ENCODE results near the gene DAB2IP. TPM values are rescaled to one million over a fixed set of nuclear protein-coding genes. Genes with fewer than 3 reads are reported as not detected.

DAB2IP gene
- total RNA-seq, 1 donor from 2014 or later, result 38.0 TPM

GRCh38 chr9:121797081-121797480, 145.6 kb downstream of the DAB2IP start:
- no peaks in the 10 kb centered on the region for H3K36me3 ChIP-seq (ENCODE audit: control insufficient read depth, insufficient read depth, low read length)
- no peak for TF ChIP-seq CTCF (IDR thresholded peaks at IDR 0.05; ENCODE audit: insufficient read depth, low read length, poor library complexity, severe bottlenecking)
- H3K4me3 ChIP-seq (ENCODE audit: low read depth, low read length), result no peak overlapping the region
- no peak for DNase-seq (ENCODE audit: low read depth)
- H3K27me3 ChIP-seq (ENCODE audit: control insufficient read depth, insufficient read depth, low read length), result peaks cover 2% of the 10 kb centered on the region

DNA sequence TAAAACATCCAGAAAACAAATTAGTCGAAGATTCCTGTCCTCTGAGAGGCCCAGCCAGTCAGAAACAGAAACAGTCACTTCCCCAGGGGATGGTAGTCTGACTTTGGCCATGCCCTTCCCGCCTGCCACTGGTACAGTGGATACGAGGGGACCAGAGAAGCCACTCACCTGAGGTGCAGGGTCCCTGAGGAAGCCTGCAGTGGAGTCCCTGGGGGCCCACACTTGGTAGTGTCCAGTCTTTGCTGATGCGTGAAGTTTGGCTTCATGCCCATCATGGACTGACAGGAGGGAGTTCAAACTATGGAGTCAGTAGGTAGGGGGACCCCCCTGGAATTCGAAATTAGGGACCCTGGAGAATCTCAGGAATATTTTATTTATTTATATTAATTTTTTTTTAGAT, 147.5 kb downstream of the DAB2IP start:
- Histone ChIP-seq H3K36me3 (ENCODE audit: control insufficient read depth, insufficient read depth, low read length) (no peaks in the 10 kb centered on the region), H3K27me3 (ENCODE audit: control insufficient read depth, insufficient read depth, low read length) (peaks cover 5% of the 10 kb centered on the region), H3K4me3 (ENCODE audit: low read depth, low read length) (no peak overlapping the region)
- no peak for DNase-seq (ENCODE audit: low read depth)
- no peak for TF ChIP-seq CTCF (IDR thresholded peaks at IDR 0.05; ENCODE audit: insufficient read depth, low read length, poor library complexity, severe bottlenecking)

DNA sequence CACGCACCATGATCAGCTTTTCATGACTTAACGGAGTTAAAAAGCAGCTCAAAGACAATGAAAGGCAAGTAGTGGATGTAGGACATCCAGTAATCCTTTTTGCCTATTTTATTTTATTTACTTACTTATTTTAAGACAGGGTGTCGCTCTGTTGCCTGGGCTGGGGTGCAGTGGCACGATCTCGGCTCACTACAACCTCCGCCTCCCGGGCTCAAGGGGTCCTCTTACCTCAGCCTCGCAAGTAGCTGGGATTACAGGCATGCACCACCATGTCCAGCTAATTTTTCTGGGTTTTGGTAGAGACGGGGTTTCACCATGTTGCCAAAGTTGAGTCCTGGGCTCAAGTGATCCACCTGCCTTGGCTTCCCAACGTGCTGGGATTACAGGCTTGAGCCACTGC, 148.9 kb downstream of the DAB2IP start:
- DNase-seq (ENCODE audit: low read depth), result no peak
- Histone ChIP-seq H3K27me3 (ENCODE audit: control insufficient read depth, insufficient read depth, low read length) (peaks cover 5% of the 10 kb centered on the region), H3K4me3 (ENCODE audit: low read depth, low read length) (no peak overlapping the region), H3K36me3 (ENCODE audit: control insufficient read depth, insufficient read depth, low read length) (no peaks in the 10 kb centered on the region)
- no peak for TF ChIP-seq CTCF (IDR thresholded peaks at IDR 0.05; ENCODE audit: insufficient read depth, low read length, poor library complexity, severe bottlenecking)

DNA sequence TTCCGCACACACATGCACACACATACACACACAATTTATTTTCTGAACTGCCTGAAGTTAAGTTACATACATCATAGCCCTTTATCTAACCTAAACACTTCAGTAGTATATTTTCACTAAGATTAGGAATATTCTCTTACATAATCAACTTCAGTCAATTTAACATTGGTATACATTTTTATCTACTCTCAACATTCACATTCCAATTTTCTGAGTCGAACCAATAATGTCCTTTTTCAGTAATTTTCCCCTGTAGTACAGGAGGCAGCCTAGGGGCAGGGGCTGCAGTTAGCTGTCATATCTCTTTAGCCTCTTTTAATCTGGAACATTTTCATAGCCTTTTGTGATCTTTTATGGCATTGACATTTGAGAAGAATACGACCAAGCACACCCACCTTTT, 150.1 kb downstream of the DAB2IP start:
- DNase-seq (ENCODE audit: low read depth), result no peak
- no peaks in the 10 kb centered on the region for H3K36me3 ChIP-seq (ENCODE audit: control insufficient read depth, insufficient read depth, low read length)
- H3K27me3 ChIP-seq (ENCODE audit: control insufficient read depth, insufficient read depth, low read length), result peaks cover 5% of the 10 kb centered on the region
- H3K4me3 ChIP-seq (ENCODE audit: low read depth, low read length), result no peak overlapping the region
- no peak for TF ChIP-seq CTCF (IDR thresholded peaks at IDR 0.05; ENCODE audit: insufficient read depth, low read length, poor library complexity, severe bottlenecking)

- H3K4me3 ChIP-seq (ENCODE audit: low read depth, low read length), result no peak overlapping the region
- no peak for TF ChIP-seq CTCF (IDR thresholded peaks at IDR 0.05; ENCODE audit: insufficient read depth, low read length, poor library complexity, severe bottlenecking)
- DNase-seq (ENCODE audit: low read depth), result no peak
- peaks cover 9% of the 10 kb centered on the region for H3K27me3 ChIP-seq (ENCODE audit: control insufficient read depth, insufficient read depth, low read length)
- H3K36me3 ChIP-seq (ENCODE audit: control insufficient read depth, insufficient read depth, low read length), result no peaks in the 10 kb centered on the region
These were observed 151.3 kb downstream of the DAB2IP start for GRCh38 chr9:121802753-121803152.

DNA sequence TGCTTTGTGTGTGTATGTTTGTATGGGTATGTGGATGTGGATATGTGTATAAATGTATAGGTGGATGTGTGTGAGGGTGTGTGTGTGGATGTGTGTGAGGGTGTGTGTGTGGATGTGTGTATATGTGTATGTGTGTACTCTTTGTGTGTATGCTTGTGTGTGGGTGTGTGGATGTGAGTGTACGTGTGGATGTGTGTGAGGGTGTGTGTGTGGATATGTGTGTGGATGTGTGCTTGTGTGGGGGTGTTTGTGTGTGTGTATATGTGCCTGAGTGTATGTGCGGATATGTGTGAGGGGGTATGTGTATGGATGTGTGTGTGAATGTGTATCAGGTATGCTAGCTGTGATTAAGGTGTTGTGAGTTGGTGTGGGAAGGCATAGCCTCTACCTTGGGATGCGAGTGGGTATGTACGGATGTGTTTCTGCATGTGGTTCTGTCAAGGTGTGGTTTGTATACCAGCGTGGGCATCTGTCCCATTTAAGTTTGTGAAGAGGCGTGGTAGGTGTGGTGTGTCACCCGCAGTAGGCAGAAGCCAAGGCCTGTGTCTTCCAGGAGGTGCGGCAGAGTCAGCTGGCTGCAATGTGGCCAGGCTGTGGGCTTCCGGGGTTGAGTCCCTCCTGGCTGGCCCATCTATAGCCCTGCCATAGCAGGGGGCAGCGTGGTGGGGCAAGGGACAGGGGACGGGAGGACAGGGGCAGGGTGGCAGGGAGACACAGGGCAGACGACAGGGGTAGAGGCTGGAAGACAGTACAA, 155.8 kb downstream of the DAB2IP start:
- Histone ChIP-seq H3K27me3 (ENCODE audit: control insufficient read depth, insufficient read depth, low read length) (peaks cover 9% of the 10 kb centered on the region), H3K36me3 (ENCODE audit: control insufficient read depth, insufficient read depth, low read length) (no peaks in the 10 kb centered on the region), H3K4me3 (ENCODE audit: low read depth, low read length) (no peak overlapping the region)
- DNase-seq (ENCODE audit: low read depth), result no peak
- no peak for TF ChIP-seq CTCF (IDR thresholded peaks at IDR 0.05; ENCODE audit: insufficient read depth, low read length, poor library complexity, severe bottlenecking)
